HepG2 (cell line): ENCODE data around the gene NCMAP. TPM values are rescaled to one million over a fixed set of nuclear protein-coding genes. Genes with fewer than 3 reads are reported as not detected.

Experiments used
- ATAC-seq: fragments of 200-7000 bp; cut with Tn5 transposase; 3 replicates; pipeline ENCODE4 v1.9.1; 2020; ENCODE audit warnings: mild to moderate bottlenecking, moderate library complexity
- BruUV-seq: library from RNA; stranded (reverse); fragments of 400-500 nt; replicated peaks from 2 replicates; lab custom pipeline; 2021; lab: Mats Ljungman, UMichigan
- CTCF ChIA-PET: fragments of 300-600 bp; formaldehyde crosslinking; extraction: SDS; loops from one replicate; lab custom pipeline; 2021; ENCODE audit warnings: low total read pairs, inconsistent platforms, low intra/inter-chr PET ratio; lab: Yijun Ruan, JAX
- POLR2A ChIA-PET: fragments of 350-600 bp; sonication (Branson Sonifier 250); formaldehyde crosslinking; loops from one replicate; lab custom pipeline; 2020; ENCODE audit warnings: antibody characterized with exemption, inconsistent platforms; lab: Yijun Ruan, JAX
- DNase-seq: peaks from one replicate; pipeline ENCODE4 v3.0.0-alpha.2; 2015; ENCODE audit warnings: low spot score
- FAIRE-seq: peaks from 3 replicates; lab custom pipeline; 2011; peaks lifted over from hg19 to GRCh38; lab: Jason Lieb, UNC
- H2AFZ ChIP-seq: one replicate; pipeline ENCODE4 v1.6.1; 2011; ENCODE audit warnings: low read length, inconsistent platforms
- H3K27ac ChIP-seq: fragments of 300-600 bp; 3 replicates; pipeline ENCODE4 v1.8.0; 2011; ENCODE audit warnings: mixed run types, mild to moderate bottlenecking, mixed read lengths, low read length, inconsistent platforms; ENCODE audit not compliant: insufficient read depth; ENCODE audit errors: extremely low read length
- H3K27me3 ChIP-seq, 2 experiments: fragments of 200-600 bp in 1 of 2; 2 replicates in 1 of 2; 3 replicates in 1 of 2; pipeline versions ENCODE4 v1.6.0 to v1.8.0; 2011; ENCODE audit warnings: low read length in 2 of 2, mild to moderate bottlenecking in 2 of 2, moderate library complexity in 2 of 2, inconsistent platforms in 1 of 2; ENCODE audit not compliant: insufficient read depth in 2 of 2, control insufficient read depth in 1 of 2
- H3K36me3 ChIP-seq, 2 experiments: fragments of 200-600 bp in 1 of 2; replicated peaks in 1 of 2; 2 replicates in 1 of 2; 3 replicates in 1 of 2; pipeline versions ENCODE4 v1.5.1 to v1.8.0; 2011; ENCODE audit warnings: low read length in 2 of 2, inconsistent platforms in 1 of 2; ENCODE audit not compliant: insufficient read depth in 2 of 2, control insufficient read depth in 1 of 2
- H3K4me1 ChIP-seq: 2 replicates; pipeline ENCODE4 v1.5.1; 2012; ENCODE audit warnings: low read length, inconsistent platforms; ENCODE audit not compliant: insufficient read depth
- H3K4me2 ChIP-seq: 2 replicates; pipeline ENCODE4 v1.6.0; 2011; ENCODE audit warnings: low read depth, low read length, inconsistent platforms
- H3K4me3 ChIP-seq, 3 experiments: fragments of 200-600 bp in 1 of 3; sonication (generic), shearing (Covaris generic) in 1 of 3; replicated peaks in 1 of 3; 2 replicates each; pipeline ENCODE4 v1.5.1; 2011 to 2016; ENCODE audit warnings: low read length in 3 of 3, inconsistent platforms in 2 of 3, low read depth in 2 of 3, mild to moderate bottlenecking in 2 of 3, control low read depth in 1 of 3, mixed read lengths in 1 of 3; ENCODE audit not compliant: insufficient read depth in 1 of 3
- H3K79me2 ChIP-seq: one replicate; pipeline ENCODE4 v1.6.1; 2011; ENCODE audit warnings: low read length, inconsistent platforms; ENCODE audit not compliant: insufficient read depth
- H3K9ac ChIP-seq: 2 replicates; pipeline ENCODE4 v1.6.0; 2011; ENCODE audit warnings: mild to moderate bottlenecking, low read depth, low read length, inconsistent platforms; ENCODE audit not compliant: insufficient read depth
- H3K9me3 ChIP-seq: 2 replicates; pipeline ENCODE4 v1.5.1; 2012; ENCODE audit warnings: mild to moderate bottlenecking, low read length
- H4K20me1 ChIP-seq: 2 replicates; pipeline ENCODE4 v1.6.0; 2011; ENCODE audit warnings: inconsistent platforms, mild to moderate bottlenecking, low read length, moderate library complexity; ENCODE audit not compliant: insufficient read depth
- ASH2L ChIP-seq: fragments of 300-600, 200-600 bp; sonication (generic); IDR thresholded peaks from 2 replicates; pipeline ENCODE4 v1.7.0; 2017; ENCODE audit warnings: low read depth, mild to moderate bottlenecking, moderate library complexity, mixed read lengths, low read length; ENCODE audit not compliant: insufficient read length
- ATF5 ChIP-seq: sonication (generic); formaldehyde crosslinking; IDR thresholded peaks from 2 replicates; pipeline ENCODE4 v1.4.0; 2020; ENCODE audit warnings: mild to moderate bottlenecking, low read depth, missing genetic modification reagents
- CENPBD1 ChIP-seq: sonication (generic); formaldehyde crosslinking; IDR thresholded peaks from 2 replicates; pipeline ENCODE4 v1.8.0; 2022; ENCODE audit warnings: missing genetic modification reagents, low read depth, mild to moderate bottlenecking, borderline replicate concordance
- CHCHD3 ChIP-seq: sonication (generic); formaldehyde crosslinking; IDR thresholded peaks from 2 replicates; pipeline ENCODE4 v1.8.0; 2022; ENCODE audit warnings: mild to moderate bottlenecking, missing genetic modification reagents, moderate library complexity
- IKZF1 ChIP-seq: fragments of 450-650 bp; IDR thresholded peaks from 2 replicates; pipeline ENCODE4 v1.7.1; 2016
- KDM4B ChIP-seq: sonication (generic); formaldehyde crosslinking; IDR thresholded peaks from 2 replicates; pipeline ENCODE4 v1.4.0; 2020; ENCODE audit warnings: missing genetic modification reagents
- MNT ChIP-seq: fragments of 450-650 bp; IDR thresholded peaks from 2 replicates; pipeline ENCODE4 v1.6.1; 2016
- MXI1 ChIP-seq: IDR thresholded peaks from 3 replicates; pipeline ENCODE4 v1.6.1; 2012; ENCODE audit warnings: low read depth, low read length, inconsistent platforms, borderline replicate concordance
- MYC ChIP-seq: sonication (generic); formaldehyde crosslinking; IDR thresholded peaks from 2 replicates; pipeline ENCODE4 v1.9.0; 2021; ENCODE audit warnings: missing genetic modification reagents, borderline replicate concordance
- SAFB2 ChIP-seq: sonication (generic); formaldehyde crosslinking; IDR thresholded peaks from 2 replicates; pipeline ENCODE4 v1.5.1; 2020; ENCODE audit warnings: missing genetic modification reagents, low read depth, mild to moderate bottlenecking, borderline replicate concordance
- SAP130 ChIP-seq: IDR thresholded peaks from 2 replicates; pipeline ENCODE4 v1.6.1; 2016; ENCODE audit warnings: low read depth
- TARDBP ChIP-seq: sonication (generic); formaldehyde crosslinking; IDR thresholded peaks from 2 replicates; pipeline ENCODE4 v1.8.0; 2022; ENCODE audit warnings: mild to moderate bottlenecking, missing genetic modification reagents
- TBX2 ChIP-seq: sonication (generic); formaldehyde crosslinking; IDR thresholded peaks from 2 replicates; pipeline ENCODE4 v1.5.0; 2020; ENCODE audit warnings: missing genetic modification reagents, mild to moderate bottlenecking, borderline replicate concordance
- TBX3 ChIP-seq: fragments of 450-650 bp; IDR thresholded peaks from 2 replicates; pipeline ENCODE4 v1.6.1; 2017; ENCODE audit warnings: antibody characterized with exemption, mild to moderate bottlenecking, inconsistent platforms, borderline replicate concordance
- TEF ChIP-seq: sonication (generic); formaldehyde crosslinking; IDR thresholded peaks from 2 replicates; pipeline ENCODE4 v1.5.0; 2020; ENCODE audit warnings: missing genetic modification reagents
- TOPORS ChIP-seq: sonication (generic); formaldehyde crosslinking; IDR thresholded peaks from 2 replicates; pipeline ENCODE4 v1.8.0; 2023; ENCODE audit warnings: mild to moderate bottlenecking, missing genetic modification reagents
- ZBTB38 ChIP-seq: sonication (generic); formaldehyde crosslinking; IDR thresholded peaks from 2 replicates; pipeline ENCODE4 v1.5.1; 2020; ENCODE audit warnings: mild to moderate bottlenecking, missing genetic modification reagents
- ZBTB7B ChIP-seq: sonication (generic); formaldehyde crosslinking; IDR thresholded peaks from 2 replicates; pipeline ENCODE4 v1.4.0; 2020; ENCODE audit warnings: missing genetic modification reagents
- ZFP36 ChIP-seq: fragments of 150-350 bp; IDR thresholded peaks from 2 replicates; pipeline ENCODE4 v1.6.1; 2018; ENCODE audit warnings: borderline replicate concordance, low read length, low read depth; ENCODE audit not compliant: partially characterized antibody
- ZNF10 ChIP-seq: sonication (generic); formaldehyde crosslinking; IDR thresholded peaks from 2 replicates; pipeline ENCODE4 v1.4.0; 2020; ENCODE audit warnings: mild to moderate bottlenecking, low read depth, missing genetic modification reagents, borderline replicate concordance
- ZNF24 ChIP-seq: fragments of 450-650 bp; IDR thresholded peaks from 2 replicates; pipeline ENCODE4 v1.6.1; 2017; ENCODE audit warnings: antibody characterized with exemption, mild to moderate bottlenecking
- ZNF274 ChIP-seq: sonication (generic); formaldehyde crosslinking; IDR thresholded peaks from 2 replicates; pipeline ENCODE4 v1.5.1; 2020; ENCODE audit warnings: mild to moderate bottlenecking, missing genetic modification reagents
- ZNF660 ChIP-seq: sonication (generic); formaldehyde crosslinking; IDR thresholded peaks from 2 replicates; pipeline ENCODE4 v1.5.1; 2020; ENCODE audit warnings: mild to moderate bottlenecking, low read depth, missing genetic modification reagents, borderline replicate concordance
- WGBS: methylation state at CpG from one replicate; pipeline ENCODE4 v1.1.6; 2017; ENCODE audit warnings: low lambda C conversion rate; 5-methylcytosine and 5-hydroxymethylcytosine counted together
- in situ Hi-C: cut with HindIII; loops from 2 replicates; pipeline ENCODE4 v1.10.0; 2017; ENCODE audit warnings: low pct_unique_long_range_greater_than_20kb; ENCODE audit not compliant: extremely low pct_ligation_motif_present
- intact Hi-C: fragments of 100-400 bp; cut with micrococcal nuclease; formaldehyde crosslinking; loops from one replicate; pipeline ENCODE4 v1.10.0; 2022; ENCODE audit not compliant: unreplicated experiment
- polyA plus RNA-seq, 8 experiments: library from polyadenylated mRNA; depleted of rRNA in 3 of 8; stranded (reverse) in 7 of 8; unstranded in 1 of 8; fragments of >200 nt; fragmentation: Illumina TruSeq in 4 of 8; extraction: Trizol in 4 of 8; gene quantifications; 2 replicates each; pipeline versions ENCODE4 v1.2.1 to v1.2.3, GENCODE V29; 2011 to 2016; ENCODE audit warnings: low read depth in 4 of 8, missing spikeins in 1 of 8, mixed read lengths in 1 of 8; ENCODE audit not compliant: insufficient read depth in 1 of 8
- total RNA-seq, 5 experiments: library from RNA; depleted of rRNA; stranded (reverse); fragments of >200 nt; fragmentation: Illumina TruSeq; extraction: Trizol; gene quantifications; 2 replicates each; pipeline ENCODE4 v1.2.3, GENCODE V29; 2016; ENCODE audit warnings: low read depth in 1 of 5

NCMAP gene
- total and polyA plus RNA-seq, 2 of the 13 experiments (the other 11 are each of a cell fraction or from before 2014, with no cell fraction given): 2.7 to 20.0 TPM

- ChIA-PET CTCF (no interaction called here), POLR2A (no interaction called here)
- FAIRE-seq (peak; percentile 54), ATAC-seq (no peak), DNase-seq (peak; percentile 72)
- Histone ChIP-seq H3K27ac (peak overlapping the region; percentile 10), H3K4me1 (peaks cover 39% of the 10 kb centered on the region), H3K27me3 (no peaks in the 10 kb centered on the region; a peak in 1 of 5 replicates), H4K20me1 (peaks cover 12% of the 10 kb centered on the region), H3K79me2 (peaks cover 26% of the 10 kb centered on the region), H3K9ac (no peak overlapping the region), H3K4me3 (no peak overlapping the region), H3K36me3 (no peaks in the 10 kb centered on the region), H2AFZ (no peak overlapping the region), H3K9me3 (no peaks in the 10 kb centered on the region), H3K4me2 (peak overlapping the region; percentile 58)
- WGBS: 16% methylated on average over 4 of the region's 4 CpGs
- in situ Hi-C loops (loop anchor here (10.0 kb wide), 1 partner anchor 95 kb away; no protein-coding TSS in a partner anchor), intact Hi-C loops (loop anchor here (5.0 to 10.0 kb wide), 6 partner anchors 53 to 623 kb away; partner anchors contain the start of genes NCMAP and STPG1)
- BruUV-seq: no TSS peak
- TF ChIP-seq TBX2 (CRISPR knock-in tag) (peak; percentile 23; the same call in 1 of the 2 replicates), TBX3 (no peak), MYC (CRISPR knock-in tag) (no peak), ZBTB38 (CRISPR knock-in tag) (no peak), CENPBD1 (CRISPR knock-in tag) (no peak), MNT (peak; percentile 78), SAFB2 (no peak), ZFP36 (no peak), ZNF10 (CRISPR knock-in tag) (no peak), ZNF24 (no peak), ASH2L (no peak), TEF (CRISPR knock-in tag) (no peak), ZBTB7B (no peak), TARDBP (CRISPR knock-in tag) (no peak), ATF5 (CRISPR knock-in tag) (no peak), MXI1 (peak; percentile 85; the same call in 1 of the 3 replicates), KDM4B (no peak), TOPORS (CRISPR knock-in tag) (no peak), IKZF1 (no peak), SAP130 (CRISPR knock-in tag) (peak; percentile 65), ZNF660 (CRISPR knock-in tag) (no peak), ZNF274 (CRISPR knock-in tag) (no peak), CHCHD3 (CRISPR knock-in tag) (no peak)
Measured at GRCh38 chr1:24639881-24640280, 84.0 kb downstream of the NCMAP start.
